AG09309 (cell line): ENCODE measurements around the gene MBNL3.
"Not testable (repeated sequence)": the region's sequence is repeated elsewhere in the genome, so short reads cannot be mapped to it uniquely, and the experiment has no call there.

Source experiments
- DNase-seq: peaks from one replicate; pipeline ENCODE4 v3.0.0-alpha.2; 2010; ENCODE audit warnings: low read depth
- H3K4me3 ChIP-seq: 2 replicates; pipeline ENCODE4 v1.5.1; 2011; ENCODE audit warnings: mild to moderate bottlenecking, low read depth, low read length, moderate library complexity; ENCODE audit not compliant: control insufficient read depth
- TF ChIP-seq, protein P1 (sequence below): IDR thresholded peaks from 2 replicates; pipeline ENCODE4 v1.5.1; 2011; ENCODE audit warnings: mild to moderate bottlenecking, low read depth, low read length, inconsistent platforms; ENCODE audit not compliant: insufficient read depth, control insufficient read depth; ENCODE audit errors: missing control alignments

MBNL3 gene

DNA sequence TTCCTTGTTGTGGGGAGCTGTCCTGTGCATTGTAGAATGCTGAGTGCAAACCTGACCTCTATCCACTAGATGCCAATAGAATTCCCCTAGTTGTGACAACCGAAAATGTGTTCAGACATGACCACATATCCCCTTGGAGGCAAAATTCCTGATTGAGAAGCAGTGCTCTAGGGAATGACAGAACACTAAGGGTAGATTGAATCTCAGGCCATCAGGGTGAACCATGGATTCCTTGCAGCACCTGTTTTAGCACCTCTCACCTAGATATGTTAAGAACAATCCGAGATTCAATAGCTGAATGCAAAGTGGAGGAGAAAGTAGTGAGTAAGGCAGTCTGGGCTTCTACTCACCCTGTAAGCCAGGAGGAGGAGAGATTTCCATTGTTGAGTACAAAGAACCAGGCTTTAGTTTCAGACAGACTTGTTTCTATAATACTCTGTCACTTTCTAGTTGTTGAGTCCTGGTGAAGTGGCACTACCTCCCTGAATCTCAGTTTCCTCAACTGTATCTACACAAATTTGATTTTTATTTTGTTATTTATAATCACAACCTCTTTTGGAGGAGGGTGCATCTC lies 158.6 kb downstream of the MBNL3 start:
- no peak overlapping the region for H3K4me3 ChIP-seq
- no peak for DNase-seq
- TF ChIP-seq, protein P1, sequence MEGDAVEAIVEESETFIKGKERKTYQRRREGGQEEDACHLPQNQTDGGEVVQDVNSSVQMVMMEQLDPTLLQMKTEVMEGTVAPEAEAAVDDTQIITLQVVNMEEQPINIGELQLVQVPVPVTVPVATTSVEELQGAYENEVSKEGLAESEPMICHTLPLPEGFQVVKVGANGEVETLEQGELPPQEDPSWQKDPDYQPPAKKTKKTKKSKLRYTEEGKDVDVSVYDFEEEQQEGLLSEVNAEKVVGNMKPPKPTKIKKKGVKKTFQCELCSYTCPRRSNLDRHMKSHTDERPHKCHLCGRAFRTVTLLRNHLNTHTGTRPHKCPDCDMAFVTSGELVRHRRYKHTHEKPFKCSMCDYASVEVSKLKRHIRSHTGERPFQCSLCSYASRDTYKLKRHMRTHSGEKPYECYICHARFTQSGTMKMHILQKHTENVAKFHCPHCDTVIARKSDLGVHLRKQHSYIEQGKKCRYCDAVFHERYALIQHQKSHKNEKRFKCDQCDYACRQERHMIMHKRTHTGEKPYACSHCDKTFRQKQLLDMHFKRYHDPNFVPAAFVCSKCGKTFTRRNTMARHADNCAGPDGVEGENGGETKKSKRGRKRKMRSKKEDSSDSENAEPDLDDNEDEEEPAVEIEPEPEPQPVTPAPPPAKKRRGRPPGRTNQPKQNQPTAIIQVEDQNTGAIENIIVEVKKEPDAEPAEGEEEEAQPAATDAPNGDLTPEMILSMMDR = no peak

DNA sequence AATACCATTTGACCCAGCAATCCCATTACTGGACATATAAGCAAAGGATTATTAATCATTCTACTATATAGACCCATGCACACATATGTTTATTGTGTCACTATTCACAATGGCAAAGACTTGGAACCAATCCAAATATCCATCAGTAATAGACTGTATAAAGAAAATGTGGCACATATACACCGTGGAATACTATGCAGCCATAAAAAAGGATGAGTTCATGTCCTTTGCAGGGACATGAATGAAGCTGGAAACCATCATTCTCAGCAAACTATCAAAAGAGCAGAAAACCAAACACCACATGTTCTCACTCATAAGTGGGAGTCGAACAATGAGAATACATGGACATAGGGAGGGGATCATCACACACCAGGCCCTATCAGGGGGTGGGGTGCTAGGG lies 161.9 kb downstream of the MBNL3 start:
- H3K4me3 ChIP-seq, DNase-seq: not testable (repeated sequence)
